OCI-LY1 (cell line): ENCODE results near the gene RD3L.

Source experiments
- EZH2 ChIP-seq: fragments of 200-600 bp; sonication (generic), shearing (Covaris generic); IDR thresholded peaks from 2 replicates; pipeline ENCODE4 v1.8.0; 2017; ENCODE audit warnings: borderline replicate concordance, mixed run types, mild to moderate bottlenecking, antibody characterized with exemption, low read length, moderate library complexity, mixed read lengths
- TF ChIP-seq, protein P1 (sequence below): fragments of 200-600 bp; sonication (generic), shearing (Covaris generic); IDR thresholded peaks from 2 replicates; pipeline ENCODE4 v1.5.1; 2017; ENCODE audit warnings: mild to moderate bottlenecking, antibody characterized with exemption, low read length, moderate library complexity, mixed read lengths

DNA sequence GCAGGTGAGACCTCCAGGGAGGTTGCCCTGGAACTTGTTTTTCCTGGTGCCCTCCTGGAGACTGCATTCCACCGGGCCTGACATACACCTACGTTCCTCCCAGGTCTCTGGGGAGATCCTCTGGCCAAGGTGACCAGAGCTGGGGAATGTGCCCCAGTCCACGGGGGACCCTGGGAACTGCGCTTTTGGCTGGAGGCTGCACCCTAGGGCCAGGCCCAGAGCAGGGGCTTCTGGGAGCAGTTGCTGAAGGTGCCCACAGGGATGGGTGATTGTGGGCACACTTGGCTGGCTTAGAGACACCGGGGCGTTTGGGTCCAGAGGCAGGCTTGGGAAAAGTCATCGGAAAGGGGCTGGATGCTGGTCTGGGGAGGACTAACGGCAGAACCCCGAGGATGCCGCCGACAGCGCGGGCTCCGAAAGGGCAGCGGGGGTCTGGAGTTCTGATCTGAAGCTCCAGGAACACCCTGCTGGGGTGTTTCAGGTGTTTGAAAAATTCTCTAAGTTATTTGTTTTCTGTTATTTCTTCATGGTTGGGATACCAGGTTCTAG, 50.6 kb downstream of the RD3L start:
- TF ChIP-seq, protein P1, sequence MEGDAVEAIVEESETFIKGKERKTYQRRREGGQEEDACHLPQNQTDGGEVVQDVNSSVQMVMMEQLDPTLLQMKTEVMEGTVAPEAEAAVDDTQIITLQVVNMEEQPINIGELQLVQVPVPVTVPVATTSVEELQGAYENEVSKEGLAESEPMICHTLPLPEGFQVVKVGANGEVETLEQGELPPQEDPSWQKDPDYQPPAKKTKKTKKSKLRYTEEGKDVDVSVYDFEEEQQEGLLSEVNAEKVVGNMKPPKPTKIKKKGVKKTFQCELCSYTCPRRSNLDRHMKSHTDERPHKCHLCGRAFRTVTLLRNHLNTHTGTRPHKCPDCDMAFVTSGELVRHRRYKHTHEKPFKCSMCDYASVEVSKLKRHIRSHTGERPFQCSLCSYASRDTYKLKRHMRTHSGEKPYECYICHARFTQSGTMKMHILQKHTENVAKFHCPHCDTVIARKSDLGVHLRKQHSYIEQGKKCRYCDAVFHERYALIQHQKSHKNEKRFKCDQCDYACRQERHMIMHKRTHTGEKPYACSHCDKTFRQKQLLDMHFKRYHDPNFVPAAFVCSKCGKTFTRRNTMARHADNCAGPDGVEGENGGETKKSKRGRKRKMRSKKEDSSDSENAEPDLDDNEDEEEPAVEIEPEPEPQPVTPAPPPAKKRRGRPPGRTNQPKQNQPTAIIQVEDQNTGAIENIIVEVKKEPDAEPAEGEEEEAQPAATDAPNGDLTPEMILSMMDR, result no peak
- TF ChIP-seq EZH2, result no peak
